OCI-M2 (cell line): ENCODE results near the gene CASQ2.

ENCODE experiments used
- DNase-seq: peaks from one replicate; lab custom pipeline; 2025; ENCODE audit not compliant: unreplicated experiment; lab: John Stamatoyannopoulos, UW

Gene CASQ2

GRCh38 chr1:115701090-115701489 is 67.4 kb downstream of the CASQ2 start:
- no peak for DNase-seq

GRCh38 chr1:115697619-115698018 is 70.9 kb downstream of the CASQ2 start:
- no peak for DNase-seq

GRCh38 chr1:115694805-115695204 is 73.7 kb downstream of the CASQ2 start:
- DNase-seq = no peak

GRCh38 chr1:115692224-115692623 is 76.3 kb downstream of the CASQ2 start:
- DNase-seq = no peak

GRCh38 chr1:115690972-115691371 is 77.5 kb downstream of the CASQ2 start:
- DNase-seq = no peak

GRCh38 chr1:115687744-115688143 is 80.8 kb downstream of the CASQ2 start:
- no peak for DNase-seq

- no peak for DNase-seq
Measured at GRCh38 chr1:115685029-115685705, 83.3 kb downstream of the CASQ2 start.

GRCh38 chr1:115682792-115683191 is 85.7 kb downstream of the CASQ2 start:
- DNase-seq = no peak

- no peak for DNase-seq
Measured at GRCh38 chr1:115680730-115681111, 87.8 kb downstream of the CASQ2 start.

- DNase-seq = no peak
Measured at GRCh38 chr1:115679141-115679611, 89.3 kb downstream of the CASQ2 start.

- DNase-seq = no peak
Measured at GRCh38 chr1:115678141-115678540, 90.4 kb downstream of the CASQ2 start.

- no peak for DNase-seq
Measured at GRCh38 chr1:115677565-115677964, 90.9 kb downstream of the CASQ2 start.

GRCh38 chr1:115677182-115677555 is 91.3 kb downstream of the CASQ2 start:
- no peak for DNase-seq

GRCh38 chr1:115676498-115677181 is 91.9 kb downstream of the CASQ2 start:
- no peak for DNase-seq

- DNase-seq = no peak
Measured at GRCh38 chr1:115672224-115673009, 96.1 kb downstream of the CASQ2 start.

GRCh38 chr1:115671176-115671934 is 97.2 kb downstream of the CASQ2 start:
- DNase-seq = no peak

GRCh38 chr1:115670476-115671175 is 97.9 kb downstream of the CASQ2 start:
- DNase-seq = no peak

- no peak for DNase-seq
Measured at GRCh38 chr1:115669886-115670285, 98.6 kb downstream of the CASQ2 start.

GRCh38 chr1:115669002-115669673 is 99.4 kb downstream of the CASQ2 start:
- no peak for DNase-seq

- no peak for DNase-seq
Measured at GRCh38 chr1:115668579-115668978, 99.9 kb downstream of the CASQ2 start.
